HG03575 (cell line): Measurements from ENCODE around the gene CLCA1.
"Not testable (repeated sequence)": the region's sequence is repeated elsewhere in the genome, so short reads cannot be mapped to it uniquely, and the experiment has no call there.

ENCODE experiments used
- ATAC-seq: cut with Tn5 transposase; IDR thresholded peaks from one replicate; pipeline ENCODE4 v1.9.1; 2021; ENCODE audit not compliant: unreplicated experiment, insufficient number of reproducible peaks, low FRiP score; ENCODE audit errors: extremely low read depth

CLCA1 gene

GRCh38 chr1:86500714-86501113 is 32.0 kb downstream of the CLCA1 start:
- ATAC-seq: no peak

- not testable (repeated sequence) for ATAC-seq
Measured at GRCh38 chr1:86502125-86502646, 33.5 kb downstream of the CLCA1 start.

GRCh38 chr1:86502721-86503405 is 34.1 kb downstream of the CLCA1 start:
- ATAC-seq: no peak

GRCh38 chr1:86503406-86504136 is 34.8 kb downstream of the CLCA1 start:
- no peak for ATAC-seq

GRCh38 chr1:86504137-86504479 is 35.4 kb downstream of the CLCA1 start:
- ATAC-seq: no peak

- no peak for ATAC-seq
Measured at GRCh38 chr1:86504895-86505563, 36.3 kb downstream of the CLCA1 start.

- no peak for ATAC-seq
Measured at GRCh38 chr1:86505564-86505902, 36.8 kb downstream of the CLCA1 start.

- ATAC-seq: no peak
Measured at GRCh38 chr1:86507935-86508582, 39.3 kb downstream of the CLCA1 start.

GRCh38 chr1:86508583-86508969 is 39.8 kb downstream of the CLCA1 start:
- no peak for ATAC-seq

- ATAC-seq: no peak
Measured at GRCh38 chr1:86515597-86515996, 46.9 kb downstream of the CLCA1 start.

GRCh38 chr1:86516335-86516734 is 47.6 kb downstream of the CLCA1 start:
- ATAC-seq: no peak

- no peak for ATAC-seq
Measured at GRCh38 chr1:86517336-86517735, 48.6 kb downstream of the CLCA1 start.

GRCh38 chr1:86520789-86521521 is 52.2 kb downstream of the CLCA1 start:
- no peak for ATAC-seq

GRCh38 chr1:86521522-86521891 is 52.8 kb downstream of the CLCA1 start:
- ATAC-seq: no peak

GRCh38 chr1:86522240-86522639 is 53.5 kb downstream of the CLCA1 start:
- no peak for ATAC-seq

- ATAC-seq: no peak
Measured at GRCh38 chr1:86523670-86524354, 55.1 kb downstream of the CLCA1 start.

GRCh38 chr1:86527306-86527705 is 58.6 kb downstream of the CLCA1 start:
- ATAC-seq: no peak

- ATAC-seq: no peak
Measured at GRCh38 chr1:86530211-86530845, 61.6 kb downstream of the CLCA1 start.
